PFSK-1 (cell line): ENCODE measurements around the gene TEPSIN.

Experiments
- FOXP2 ChIP-seq: optimal IDR thresholded peaks from 2 replicates; pipeline ENCODE3; 2011; ENCODE audit warnings: borderline replicate concordance, control low read depth, inconsistent platforms; ENCODE audit not compliant: insufficient read depth; ENCODE audit errors: extremely low read length, extremely low read depth
- POLR2AphosphoS5 ChIP-seq: IDR thresholded peaks from 2 replicates; pipeline ENCODE4 v1.6.1; 2012; ENCODE audit warnings: low read depth, mild to moderate bottlenecking, control low read depth, low read length, moderate library complexity
- REST ChIP-seq, 2 experiments: IDR thresholded peaks; 2 replicates each; pipeline versions ENCODE4 v1.6.1 to v1.8.0; 2011 to 2012; ENCODE audit warnings: low read depth in 2 of 2, low read length in 2 of 2, control low read depth in 1 of 2, inconsistent platforms in 1 of 2, mild to moderate bottlenecking in 1 of 2, moderate library complexity in 1 of 2; ENCODE audit not compliant: insufficient read depth in 1 of 2
- SIN3A ChIP-seq: IDR thresholded peaks from 2 replicates; pipeline ENCODE4 v1.6.1; 2012; ENCODE audit warnings: mild to moderate bottlenecking, low read length, moderate library complexity, borderline replicate concordance; ENCODE audit not compliant: insufficient read depth
- TAF1 ChIP-seq: IDR thresholded peaks from 2 replicates; pipeline ENCODE4 v1.6.1; 2012; ENCODE audit warnings: low read length, control low read depth, borderline replicate concordance; ENCODE audit not compliant: insufficient read depth

TEPSIN gene

DNA sequence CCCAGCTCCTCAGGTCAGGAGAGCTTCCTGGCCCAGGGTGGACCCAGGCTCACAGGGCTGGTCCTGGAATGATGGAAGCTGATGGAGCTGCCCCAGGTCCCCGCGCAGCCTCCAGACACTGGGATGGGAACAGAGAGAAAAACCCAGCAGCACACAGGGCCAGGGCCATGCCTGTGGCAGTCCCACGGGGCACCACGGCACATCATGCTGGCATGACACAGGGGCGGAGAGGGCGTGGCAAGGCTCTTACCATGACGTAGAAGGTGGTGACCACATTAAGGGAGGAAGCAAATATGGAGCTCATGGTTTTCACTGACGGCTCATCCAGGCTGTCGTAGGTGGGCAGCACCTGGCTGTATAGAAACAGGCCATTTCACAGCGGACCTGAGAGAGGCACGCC lies 37.9 kb upstream of the TEPSIN start:
- TF ChIP-seq SIN3A (no peak), TAF1 (no peak), FOXP2 (no peak), REST (IDR thresholded peaks at IDR 0.05; ENCODE audit: insufficient read depth in 1 of 2, low read depth in 2 of 2, low read length in 2 of 2) (no peak), POLR2AphosphoS5 (no peak)

- TF ChIP-seq POLR2AphosphoS5: no peak
- TF ChIP-seq REST (IDR thresholded peaks at IDR 0.05; ENCODE audit: insufficient read depth in 1 of 2, low read depth in 2 of 2, low read length in 2 of 2): no peak
Measured at GRCh38 chr17:81274471-81274855, 35.6 kb upstream of the TEPSIN start.

DNA sequence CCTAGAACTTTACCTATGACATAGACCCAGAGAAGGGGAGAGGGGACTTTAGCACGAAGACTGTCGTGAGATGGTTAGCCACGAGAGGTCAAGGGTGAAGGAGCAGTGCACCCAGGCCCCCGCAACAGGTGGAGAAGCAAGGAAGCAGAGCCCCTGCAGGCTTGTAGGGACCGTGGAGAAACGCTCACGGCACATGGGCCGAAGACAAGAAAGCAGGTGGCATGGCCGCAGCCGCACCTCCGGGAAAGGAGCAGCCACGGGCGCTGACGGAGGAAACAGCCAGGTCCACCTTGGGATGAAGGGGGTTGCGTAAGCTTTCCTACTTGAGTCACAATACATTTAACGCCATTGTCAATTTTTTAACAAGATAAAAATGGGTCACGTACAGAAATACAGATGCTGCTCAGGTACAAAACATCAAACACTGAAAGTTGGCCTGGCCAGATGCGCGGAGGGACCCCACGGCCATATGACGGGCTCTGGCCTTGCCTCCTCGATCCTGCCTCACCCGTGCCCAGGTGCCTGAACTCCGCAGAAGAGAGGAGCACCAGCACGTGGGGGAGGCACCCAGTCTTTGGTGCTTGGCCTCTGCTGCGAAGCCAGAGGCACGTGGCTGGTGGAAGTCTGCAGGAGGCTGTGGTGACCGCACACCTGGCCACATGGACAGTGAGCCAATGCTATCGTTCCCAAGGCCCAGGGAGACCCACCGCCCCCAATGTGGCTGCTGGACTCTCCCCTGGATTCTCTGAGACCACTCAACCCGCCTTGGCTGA lies 35.0 kb upstream of the TEPSIN start:
- no peak for TF ChIP-seq REST (IDR thresholded peaks at IDR 0.05; ENCODE audit: insufficient read depth in 1 of 2, low read depth in 2 of 2, low read length in 2 of 2)

DNA sequence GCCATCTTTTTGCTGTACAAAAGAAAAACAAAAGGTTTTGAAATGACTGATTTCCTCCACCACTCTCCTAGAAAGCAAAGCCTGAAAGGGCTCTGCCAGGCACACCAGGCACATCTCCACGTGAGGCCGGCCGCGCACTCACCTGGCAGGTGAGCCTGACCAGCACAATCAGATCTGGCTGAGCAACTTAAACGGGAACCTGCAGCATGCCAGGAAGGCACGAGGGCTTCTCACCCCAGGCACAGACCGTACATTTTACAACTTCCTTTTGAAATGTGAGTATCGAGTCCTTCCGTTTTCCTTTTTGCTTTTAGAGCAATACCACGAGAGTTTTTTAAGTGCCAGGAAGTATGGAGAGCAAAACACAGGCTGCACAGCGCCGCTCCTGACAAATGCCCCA lies 33.8 kb upstream of the TEPSIN start:
- TF ChIP-seq POLR2AphosphoS5: no peak
- TF ChIP-seq TAF1: no peak
- TF ChIP-seq SIN3A: no peak
- TF ChIP-seq REST (IDR thresholded peaks at IDR 0.05; ENCODE audit: insufficient read depth in 1 of 2, low read depth in 2 of 2, low read length in 2 of 2): no peak
- no peak for TF ChIP-seq FOXP2

GRCh38 chr17:81271226-81271625 lies 32.4 kb upstream of the TEPSIN start:
- no peak for TF ChIP-seq SIN3A
- TF ChIP-seq REST (IDR thresholded peaks at IDR 0.05; ENCODE audit: insufficient read depth in 1 of 2, low read depth in 2 of 2, low read length in 2 of 2): no peak
- TF ChIP-seq POLR2AphosphoS5: no peak
- TF ChIP-seq FOXP2: no peak
